CD4-positive, alpha-beta T cell treated with Interleukin-6 at 100 ng/mL for 8 hours (primary cell): ENCODE results near the gene TAB2.

Experiments used
- DNase-seq: peaks from one replicate; pipeline ENCODE4 v3.0.0-alpha.2; 2020; ENCODE audit warnings: mixed read lengths, low spot score

TAB2 gene

GRCh38 chr6:149419696-149420404, 102.3 kb downstream of the TAB2 start:
- DNase-seq = no peak

- DNase-seq = no peak
Measured at GRCh38 chr6:149421132-149421531, 103.6 kb downstream of the TAB2 start.

DNA sequence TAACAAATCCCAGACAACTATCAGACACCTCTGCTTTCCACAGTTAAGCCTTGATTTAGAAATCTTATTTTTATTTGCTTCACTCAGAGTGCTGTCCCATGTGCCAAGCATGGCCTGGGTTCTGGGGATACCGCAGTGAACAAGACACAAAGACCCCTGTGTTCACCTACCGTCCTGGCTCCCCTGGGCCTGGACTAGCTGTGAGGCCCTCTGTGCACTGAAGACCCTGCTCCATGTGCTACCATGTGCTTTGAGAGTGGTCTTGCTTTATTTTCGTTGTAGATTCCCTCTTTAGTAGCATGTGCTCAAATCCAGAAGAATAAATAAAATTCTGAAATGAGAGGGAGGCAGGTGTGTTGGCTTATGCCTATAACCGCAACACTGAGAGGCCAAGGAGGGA, 105.1 kb downstream of the TAB2 start:
- no peak for DNase-seq

DNA sequence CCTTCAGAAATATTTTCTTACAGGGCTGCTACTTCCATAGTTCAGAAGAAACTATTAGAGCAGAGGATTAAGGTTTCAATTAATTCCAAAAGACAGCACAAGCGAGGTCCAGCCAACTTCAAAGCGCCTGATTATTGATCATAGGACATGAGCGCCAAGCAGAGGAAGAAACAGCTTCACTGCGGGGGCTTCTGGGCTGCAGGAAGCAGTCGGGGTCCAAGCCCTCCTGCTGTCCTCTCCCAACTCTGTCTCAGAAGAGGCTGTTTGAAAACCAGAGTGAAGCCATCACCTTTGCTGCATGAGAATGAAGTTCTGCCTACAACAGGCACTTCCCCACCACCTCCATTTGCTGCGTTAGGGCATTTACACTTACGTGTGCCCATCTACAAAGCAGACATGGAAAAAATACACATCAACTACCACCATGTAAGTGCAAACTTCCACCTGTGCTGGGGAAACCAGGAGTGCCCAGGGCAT, 106.5 kb downstream of the TAB2 start:
- DNase-seq = no peak

GRCh38 chr6:149425224-149425623, 107.7 kb downstream of the TAB2 start:
- DNase-seq = no peak

DNA sequence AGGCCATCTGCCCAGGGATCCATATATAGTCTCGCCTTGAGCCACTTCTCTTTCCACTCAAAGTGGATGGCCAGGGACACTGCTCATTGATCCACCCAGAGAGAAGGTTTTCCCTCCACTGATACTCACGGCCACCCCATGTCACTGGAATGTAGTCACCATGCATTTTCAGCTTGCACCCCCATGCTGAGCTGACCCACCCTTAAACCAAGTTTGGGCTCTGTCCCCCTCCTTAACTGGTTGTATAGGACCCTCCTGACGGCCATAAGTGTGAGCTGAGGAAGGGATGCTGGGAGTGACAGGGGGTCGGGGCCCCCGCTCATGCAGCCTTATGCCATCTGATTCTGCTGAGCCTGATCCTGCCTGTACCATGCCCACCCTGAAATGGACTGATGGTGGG, 108.2 kb downstream of the TAB2 start:
- DNase-seq = no peak

GRCh38 chr6:149428606-149429005, 111.1 kb downstream of the TAB2 start:
- DNase-seq = no peak

GRCh38 chr6:149429427-149430360, 112.2 kb downstream of the TAB2 start:
- DNase-seq = no peak

- DNase-seq = peak; percentile 86
Measured at GRCh38 chr6:149431905-149432775, 114.6 kb downstream of the TAB2 start.

DNA sequence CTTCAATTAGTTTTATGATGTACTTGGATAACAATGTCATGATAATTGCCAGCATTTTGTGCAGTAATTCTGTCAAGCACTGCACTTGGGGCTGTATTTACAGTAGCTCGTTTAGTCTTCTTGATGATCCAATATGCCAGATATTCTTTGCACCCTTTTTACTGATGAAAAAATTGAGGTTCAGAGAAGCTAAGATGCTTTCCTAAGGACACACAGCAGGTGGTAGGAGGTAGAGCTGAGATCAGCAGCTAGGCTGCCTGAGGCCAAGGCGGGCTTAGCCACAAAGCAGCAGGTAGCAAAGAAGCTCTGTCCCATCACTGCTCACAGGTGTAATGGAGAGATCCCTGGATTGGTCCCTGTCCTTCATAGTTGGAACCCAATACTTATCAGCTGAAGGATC, 115.9 kb downstream of the TAB2 start:
- DNase-seq = no peak

GRCh38 chr6:149433881-149434280, 116.4 kb downstream of the TAB2 start:
- no peak for DNase-seq

GRCh38 chr6:149435919-149436586, 118.5 kb downstream of the TAB2 start:
- DNase-seq = no peak

- no peak for DNase-seq
Measured at GRCh38 chr6:149436647-149437046, 119.1 kb downstream of the TAB2 start.

GRCh38 chr6:149437212-149437611, 119.7 kb downstream of the TAB2 start:
- no peak for DNase-seq

GRCh38 chr6:149438855-149439254, 121.3 kb downstream of the TAB2 start:
- no peak for DNase-seq

DNA sequence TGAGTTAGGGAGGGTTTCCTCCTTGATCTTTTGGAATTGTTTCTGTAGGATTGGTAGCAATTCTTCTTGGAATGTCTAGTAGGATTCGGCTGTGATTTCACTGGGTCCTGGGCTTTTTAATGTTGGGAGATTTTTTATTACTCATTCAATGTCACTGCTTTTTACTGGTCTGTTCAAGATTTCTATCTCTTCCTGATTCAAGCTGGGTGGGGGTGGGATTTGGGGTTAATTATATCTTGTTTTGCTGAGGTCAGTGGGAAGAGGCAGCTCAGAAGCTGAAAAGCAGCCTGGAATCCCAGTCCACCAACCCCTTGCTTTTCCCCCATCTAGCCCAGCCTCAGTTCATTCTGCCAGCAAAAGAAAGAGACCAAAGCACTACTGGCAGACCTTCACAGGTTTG, 122.1 kb downstream of the TAB2 start:
- DNase-seq = no peak

GRCh38 chr6:149440735-149441671, 123.5 kb downstream of the TAB2 start:
- DNase-seq = no peak

DNA sequence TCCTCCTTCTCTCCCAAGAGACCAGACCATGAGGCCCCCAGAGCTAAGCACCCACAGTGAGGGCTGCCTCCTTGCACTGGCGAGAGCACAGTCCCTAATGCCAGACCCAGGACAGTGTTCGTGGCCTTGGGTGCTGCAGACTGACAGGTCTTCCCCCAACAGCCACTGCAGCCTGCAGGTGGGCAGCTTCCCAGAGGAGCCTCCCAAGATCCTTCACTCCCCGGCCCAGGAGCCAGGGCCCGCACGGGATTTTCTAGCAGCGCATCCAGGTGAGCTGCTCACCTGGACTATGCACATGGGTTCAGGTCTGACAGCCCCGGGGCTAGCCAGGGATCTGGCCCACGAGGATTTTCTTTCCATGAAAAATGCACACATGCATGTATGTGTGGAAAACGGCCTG, 124.2 kb downstream of the TAB2 start:
- DNase-seq = no peak

DNA sequence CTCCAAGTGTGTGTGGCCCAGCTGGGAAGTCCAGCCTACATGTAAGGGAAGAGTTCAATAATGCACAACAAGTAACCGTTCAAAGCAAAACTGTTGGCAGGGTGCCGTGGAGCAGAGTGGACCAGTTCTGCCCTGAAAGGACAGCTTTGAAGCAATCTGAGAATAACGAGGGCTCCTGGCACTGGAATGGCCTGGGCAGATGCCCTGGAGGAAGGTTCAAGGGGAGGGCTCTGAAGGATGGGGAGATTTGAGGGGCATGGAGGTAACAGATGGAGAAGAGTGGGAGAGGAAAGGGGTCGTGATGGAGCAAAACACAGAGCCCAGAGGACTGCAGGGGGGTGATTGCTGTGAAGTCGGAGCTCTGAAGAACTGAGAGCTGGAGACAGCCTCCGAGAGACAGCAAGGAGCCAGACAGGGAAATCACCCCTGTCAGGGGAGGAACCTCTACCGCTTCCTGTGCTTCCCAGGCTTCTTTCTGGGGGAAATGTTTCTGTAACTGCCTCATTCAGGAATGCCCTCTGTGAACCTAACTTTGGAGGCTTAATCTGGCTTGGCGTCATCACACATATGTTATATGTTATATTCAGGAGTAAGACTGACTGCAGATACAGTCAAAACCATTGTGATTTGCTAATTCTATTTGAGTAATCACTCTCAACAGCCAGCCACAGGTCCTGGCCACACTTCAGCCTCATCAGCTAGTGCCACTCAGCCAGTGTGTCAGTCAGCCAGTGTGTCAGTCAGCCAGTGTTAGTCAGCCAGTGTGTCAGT, 126.1 kb downstream of the TAB2 start:
- no peak for DNase-seq
